Measurements from ENCODE around the gene FAM90A1. TPM values are rescaled to one million over a fixed set of nuclear protein-coding genes. Genes with fewer than 3 reads are reported as not detected.

FAM90A1 gene, protein sequence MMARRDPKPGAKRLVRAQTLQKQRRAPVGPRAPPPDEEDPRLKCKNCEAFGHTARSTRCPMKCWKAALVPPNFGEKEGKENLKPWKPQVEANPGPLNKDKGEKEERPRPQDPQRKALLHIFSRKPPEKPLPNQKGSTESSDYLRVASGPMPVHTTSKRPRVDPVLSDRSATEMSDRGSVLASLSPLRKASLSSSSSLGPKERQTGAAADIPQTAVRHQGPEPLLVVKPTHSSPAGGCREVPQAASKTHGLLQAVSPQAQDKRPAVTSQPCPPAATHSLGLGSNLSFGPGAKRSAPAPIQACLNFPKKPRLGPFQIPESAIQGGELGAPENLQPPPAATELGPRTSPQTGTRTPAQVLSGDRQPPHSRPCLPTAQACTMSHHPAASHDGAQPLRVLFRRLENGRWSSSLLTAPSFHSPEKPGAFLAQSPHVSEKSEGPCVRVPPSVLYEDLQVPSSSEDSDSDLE
- total RNA-seq, result 0.15 TPM in 1 of 2 replicates, not detected in the other

GRCh38 chr12:8226992-8227731 lies at the start of gene FAM90A1:
Gene FAM90A1, minus strand, starts transcription at chr12:8227618. Its CDS starts 2,786 bp downstream, at chr12:8224832.

Other genes starting within 250 kb of the FAM90A1 start
- 3.2 and 3.3 TPM in 2 replicates for gene FOXJ2, start 194.9 kb downstream of the FAM90A1 start, total RNA-seq
- gene C3AR1, start 161.3 kb downstream of the FAM90A1 start, total RNA-seq, result under 0.01 and 0.15 TPM in 2 replicates
- 47.0 and 50.3 TPM in 2 replicates for gene NECAP1, start 145.3 kb downstream of the FAM90A1 start, total RNA-seq
- gene CLEC4A, start 104.0 kb downstream of the FAM90A1 start, total RNA-seq, result not detected in 2 replicates
- gene ZNF705A, start 70.6 kb downstream of the FAM90A1 start, total RNA-seq, result not detected in 2 replicates
- not detected in 2 replicates for gene CLEC6A, start 228.3 kb upstream of the FAM90A1 start, total RNA-seq

Data from epithelial cell of umbilical artery (primary cell).